HL-60 (cell line): ENCODE results near the gene ATRNL1.

Experiments used
- DNase-seq, 2 experiments: peaks; one replicate each; pipeline ENCODE4 v3.0.0-alpha.2; 2010 to 2020; ENCODE audit warnings: low read depth in 1 of 2, low spot score in 1 of 2
- H3K27ac ChIP-seq: fragments of 250-450 bp; sonication (Bioruptor Pico); replicated peaks from 2 replicates; pipeline ENCODE4 v1.5.1; 2020; ENCODE audit warnings: mild to moderate bottlenecking, moderate library complexity
- H3K27me3 ChIP-seq: fragments of 250-450 bp; sonication (Bioruptor Pico); 2 replicates; pipeline ENCODE4 v1.5.1; 2021; ENCODE audit warnings: mild to moderate bottlenecking, moderate library complexity; ENCODE audit not compliant: insufficient read depth, poor library complexity, severe bottlenecking
- H3K4me3 ChIP-seq: replicated peaks from 2 replicates; pipeline ENCODE4 v1.5.1; 2011; ENCODE audit warnings: mild to moderate bottlenecking, control low read depth, low read length; ENCODE audit not compliant: insufficient read depth
- CTCF ChIP-seq: IDR thresholded peaks from one replicate; pipeline ENCODE4 v1.5.1; 2011; ENCODE audit warnings: low read length, control low read depth, inconsistent platforms; ENCODE audit not compliant: insufficient read depth
- GABPA ChIP-seq: IDR thresholded peaks from 2 replicates; pipeline ENCODE4 v1.6.1; 2012; ENCODE audit warnings: low read depth
- POLR2AphosphoS5 ChIP-seq: IDR thresholded peaks from 2 replicates; pipeline ENCODE4 v1.6.1; 2012; ENCODE audit warnings: low read depth
- SPI1 ChIP-seq: IDR thresholded peaks from 2 replicates; pipeline ENCODE4 v1.6.1; 2012; ENCODE audit warnings: low read depth, mild to moderate bottlenecking, borderline replicate concordance
- TF ChIP-seq, protein P1 (sequence below): IDR thresholded peaks from 2 replicates; pipeline ENCODE4 v1.6.1; 2012; ENCODE audit warnings: low read depth; ENCODE audit not compliant: insufficient replicate concordance

The ATRNL1 gene

DNA sequence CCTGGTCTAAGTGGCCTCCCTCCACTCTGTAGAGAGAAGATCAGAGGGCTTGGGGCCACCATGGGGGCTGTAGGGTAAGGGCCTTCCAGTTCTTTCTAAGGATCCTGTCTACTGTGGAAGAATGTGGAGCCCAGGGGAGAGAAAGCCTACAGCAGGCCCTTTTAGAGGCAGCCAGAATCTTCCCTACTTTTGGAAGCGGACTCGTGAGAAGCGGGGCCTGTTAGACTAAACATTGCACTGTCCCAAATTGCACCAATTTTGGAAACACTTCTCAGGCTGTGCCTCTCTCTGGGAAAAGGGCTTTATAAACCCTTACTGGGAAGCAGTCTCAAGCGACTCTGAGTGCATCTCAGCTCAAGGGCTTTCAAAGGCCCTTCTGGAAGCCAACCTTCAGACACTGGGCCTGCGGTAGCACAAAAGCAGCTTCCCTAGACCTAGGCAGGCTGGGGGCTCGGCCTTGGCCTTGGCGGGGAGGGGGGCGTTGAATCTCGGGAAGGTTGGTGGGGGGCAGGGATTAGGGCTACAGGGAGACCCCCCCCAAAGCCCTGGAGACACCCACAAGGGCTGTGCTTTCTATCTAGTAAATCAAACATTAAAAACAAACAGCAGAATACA lies 881.8 kb downstream of the ATRNL1 start:
- TF ChIP-seq POLR2AphosphoS5 = no peak
- TF ChIP-seq SPI1 = no peak
- TF ChIP-seq CTCF = no peak
- no peak for TF ChIP-seq GABPA
- no peak for DNase-seq
- H3K27ac ChIP-seq = no peak overlapping the region

DNA sequence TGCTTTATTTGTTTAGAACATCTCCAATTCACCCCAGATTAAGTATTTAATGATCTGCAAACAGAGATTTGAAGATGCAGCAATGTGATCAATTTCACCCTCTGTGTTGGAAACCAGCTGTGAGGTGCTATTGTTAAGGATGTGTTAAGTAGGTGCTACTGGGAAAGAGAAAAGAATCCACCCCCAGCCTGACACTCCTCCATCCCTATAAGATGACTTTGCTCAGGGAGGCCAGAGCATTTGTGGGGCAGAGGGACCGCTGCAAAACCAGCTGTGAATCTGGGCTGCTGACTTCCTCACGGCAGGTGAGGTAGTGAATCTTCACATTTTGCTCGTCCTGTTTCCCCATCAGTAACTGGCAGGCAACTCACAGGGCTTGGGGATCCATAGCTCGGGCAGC lies 882.3 kb downstream of the ATRNL1 start:
- no peak for TF ChIP-seq SPI1
- TF ChIP-seq, protein P1, sequence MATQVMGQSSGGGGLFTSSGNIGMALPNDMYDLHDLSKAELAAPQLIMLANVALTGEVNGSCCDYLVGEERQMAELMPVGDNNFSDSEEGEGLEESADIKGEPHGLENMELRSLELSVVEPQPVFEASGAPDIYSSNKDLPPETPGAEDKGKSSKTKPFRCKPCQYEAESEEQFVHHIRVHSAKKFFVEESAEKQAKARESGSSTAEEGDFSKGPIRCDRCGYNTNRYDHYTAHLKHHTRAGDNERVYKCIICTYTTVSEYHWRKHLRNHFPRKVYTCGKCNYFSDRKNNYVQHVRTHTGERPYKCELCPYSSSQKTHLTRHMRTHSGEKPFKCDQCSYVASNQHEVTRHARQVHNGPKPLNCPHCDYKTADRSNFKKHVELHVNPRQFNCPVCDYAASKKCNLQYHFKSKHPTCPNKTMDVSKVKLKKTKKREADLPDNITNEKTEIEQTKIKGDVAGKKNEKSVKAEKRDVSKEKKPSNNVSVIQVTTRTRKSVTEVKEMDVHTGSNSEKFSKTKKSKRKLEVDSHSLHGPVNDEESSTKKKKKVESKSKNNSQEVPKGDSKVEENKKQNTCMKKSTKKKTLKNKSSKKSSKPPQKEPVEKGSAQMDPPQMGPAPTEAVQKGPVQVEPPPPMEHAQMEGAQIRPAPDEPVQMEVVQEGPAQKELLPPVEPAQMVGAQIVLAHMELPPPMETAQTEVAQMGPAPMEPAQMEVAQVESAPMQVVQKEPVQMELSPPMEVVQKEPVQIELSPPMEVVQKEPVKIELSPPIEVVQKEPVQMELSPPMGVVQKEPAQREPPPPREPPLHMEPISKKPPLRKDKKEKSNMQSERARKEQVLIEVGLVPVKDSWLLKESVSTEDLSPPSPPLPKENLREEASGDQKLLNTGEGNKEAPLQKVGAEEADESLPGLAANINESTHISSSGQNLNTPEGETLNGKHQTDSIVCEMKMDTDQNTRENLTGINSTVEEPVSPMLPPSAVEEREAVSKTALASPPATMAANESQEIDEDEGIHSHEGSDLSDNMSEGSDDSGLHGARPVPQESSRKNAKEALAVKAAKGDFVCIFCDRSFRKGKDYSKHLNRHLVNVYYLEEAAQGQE = no peak
- no peak for TF ChIP-seq CTCF
- no peak for TF ChIP-seq POLR2AphosphoS5
- Histone ChIP-seq H3K27me3 (no peaks in the 10 kb centered on the region), H3K27ac (no peak overlapping the region), H3K4me3 (no peak overlapping the region)
- no peak for DNase-seq

More for the DNA sequence above, 881.8 kb downstream of the ATRNL1 start:
- H3K27me3 ChIP-seq = no peaks in the 10 kb centered on the region
- H3K4me3 ChIP-seq = no peak overlapping the region

GRCh38 chr10:115976342-115976741 lies 883.2 kb downstream of the ATRNL1 start:
- no peak for TF ChIP-seq SPI1
- TF ChIP-seq CTCF = no peak
- TF ChIP-seq GABPA = no peak
- no peak for TF ChIP-seq POLR2AphosphoS5
- TF ChIP-seq, protein P1 = no peak
- no peak for DNase-seq
- no peak overlapping the region for H3K27ac ChIP-seq
- no peak overlapping the region for H3K4me3 ChIP-seq
- H3K27me3 ChIP-seq = no peaks in the 10 kb centered on the region

- H3K27ac ChIP-seq = no peak overlapping the region
- no peak for DNase-seq
- no peak overlapping the region for H3K4me3 ChIP-seq
- no peaks in the 10 kb centered on the region for H3K27me3 ChIP-seq
- no peak for TF ChIP-seq SPI1
- TF ChIP-seq CTCF = no peak
- TF ChIP-seq POLR2AphosphoS5 = no peak
- no peak for TF ChIP-seq GABPA
- TF ChIP-seq, protein P1 = no peak
Measured at GRCh38 chr10:115977855-115978254, 884.7 kb downstream of the ATRNL1 start.
